GM12891 (cell line): ENCODE data around the gene SLIT1.

Experiments used
- POLR2A ChIP-seq: IDR thresholded peaks from 2 replicates; pipeline ENCODE4 v1.6.1; 2011; ENCODE audit warnings: low read depth, low read length, control low read depth
- SPI1 ChIP-seq: IDR thresholded peaks from 2 replicates; pipeline ENCODE4 v1.6.1; 2011; ENCODE audit warnings: low read depth, low read length, control low read depth

DNA sequence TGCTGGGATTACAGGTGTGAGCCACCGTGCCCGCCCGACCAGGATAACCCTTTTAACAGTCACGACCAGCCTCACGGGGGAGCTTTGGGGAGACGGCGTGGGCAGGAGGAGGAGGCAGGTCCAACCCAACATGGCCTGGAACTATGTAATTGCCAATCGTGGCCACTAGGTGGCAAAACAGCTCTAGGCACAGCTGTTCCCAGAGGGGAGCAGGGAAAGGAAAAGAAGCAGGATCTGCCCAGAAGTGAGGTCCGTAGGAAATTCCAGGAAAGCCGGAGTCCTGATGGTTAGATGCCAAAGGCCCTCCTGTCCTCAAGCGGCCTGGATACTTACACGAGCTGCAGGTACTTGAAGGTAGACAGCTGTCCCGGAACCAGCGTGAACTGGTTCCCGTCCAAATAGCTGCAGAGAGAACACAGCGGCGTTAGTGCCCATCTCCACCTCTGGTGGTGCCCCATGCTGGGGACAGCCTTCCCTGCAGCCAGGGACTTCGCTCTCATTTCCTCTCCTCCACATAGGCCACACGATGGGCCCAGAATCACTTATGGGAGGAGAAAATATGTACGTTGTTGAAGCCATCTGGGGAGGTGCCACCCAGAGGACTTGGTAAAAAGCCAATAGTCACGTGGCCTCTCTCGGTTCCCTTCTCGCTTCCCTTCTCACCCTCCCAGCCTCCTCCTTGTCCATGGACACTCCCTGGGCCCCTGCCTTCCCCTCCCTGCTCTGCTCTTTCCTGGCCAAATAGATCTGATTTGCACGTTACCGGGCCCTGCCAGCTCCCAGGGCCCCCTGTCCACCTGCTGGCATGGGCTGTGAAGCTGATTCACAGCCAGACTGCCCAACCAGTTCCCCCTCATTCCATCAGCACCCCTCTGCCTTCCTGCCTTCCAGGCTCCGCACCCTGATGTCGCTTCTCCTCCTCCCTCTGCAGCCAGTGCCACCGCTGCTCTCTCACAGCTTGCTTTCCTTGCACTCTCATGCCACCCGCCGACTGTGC, 148.1 kb downstream of the SLIT1 start:
- TF ChIP-seq SPI1 (no peak), POLR2A (no peak)
